Tibial nerve (tissue), 4 donors: Measurements from ENCODE around the gene FAM98B.

Experiments
- CTCF ChIP-seq, 5 experiments: fragments of 200-600 bp in 3 of 5; fragments of 450-650 bp in 2 of 5; sonication (generic) in 3 of 5; IDR thresholded peaks; one replicate each; pipeline ENCODE4 v1.5.1; 2016 to 2019; ENCODE audit warnings: antibody characterized with exemption in 5 of 5, mild to moderate bottlenecking in 3 of 5, moderate library complexity in 2 of 5
- EP300 ChIP-seq, 2 donors: sonication (generic); formaldehyde crosslinking; IDR thresholded peaks; one replicate each; pipeline ENCODE4 v1.6.1; 2017; ENCODE audit warnings: antibody characterized with exemption in 2 of 2, mild to moderate bottlenecking in 1 of 2
- POLR2A ChIP-seq, 2 donors: fragments of 450-650 bp; IDR thresholded peaks; one replicate each; pipeline ENCODE4 v1.6.1; 2017; ENCODE audit warnings: antibody characterized with exemption in 2 of 2, mild to moderate bottlenecking in 2 of 2, moderate library complexity in 2 of 2

- no peak for TF ChIP-seq CTCF (IDR thresholded peaks at IDR 0.05)
- TF ChIP-seq EP300 (IDR thresholded peaks at IDR 0.05), result no peak
- TF ChIP-seq POLR2A (IDR thresholded peaks at IDR 0.05), result no peak
Observed at GRCh38 chr15:38509152-38509551, 55.2 kb downstream of the FAM98B start.
